ENCODE measurements around the gene MEX3B.
"Not testable (repeated sequence)": the region's sequence is repeated elsewhere in the genome, so short reads cannot be mapped to it uniquely, and the experiment has no call there.

MEX3B gene

DNA sequence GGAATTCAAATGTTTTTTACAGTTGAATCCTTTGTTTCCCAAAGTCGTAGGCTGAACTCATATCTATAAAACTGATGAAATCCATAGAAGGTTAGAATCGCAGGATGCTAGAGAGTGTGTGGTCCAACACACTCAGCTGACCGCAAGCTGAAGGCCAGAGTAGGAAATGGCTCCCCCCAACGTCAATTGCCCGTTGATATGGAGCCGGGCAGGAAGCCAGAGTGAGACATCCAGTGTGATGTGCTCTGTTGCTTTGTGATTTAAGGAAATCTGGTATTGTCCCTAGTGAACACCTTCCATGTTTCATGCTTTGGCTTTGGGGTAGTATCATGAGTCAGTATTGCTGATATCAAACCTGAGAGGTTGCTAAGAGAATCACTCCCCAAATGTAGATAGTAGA is 5.8 kb upstream of the MEX3B start:
- DNase-seq: peak in 8 of 56 donors; percentile 3 to 26 (median 11)

DNA sequence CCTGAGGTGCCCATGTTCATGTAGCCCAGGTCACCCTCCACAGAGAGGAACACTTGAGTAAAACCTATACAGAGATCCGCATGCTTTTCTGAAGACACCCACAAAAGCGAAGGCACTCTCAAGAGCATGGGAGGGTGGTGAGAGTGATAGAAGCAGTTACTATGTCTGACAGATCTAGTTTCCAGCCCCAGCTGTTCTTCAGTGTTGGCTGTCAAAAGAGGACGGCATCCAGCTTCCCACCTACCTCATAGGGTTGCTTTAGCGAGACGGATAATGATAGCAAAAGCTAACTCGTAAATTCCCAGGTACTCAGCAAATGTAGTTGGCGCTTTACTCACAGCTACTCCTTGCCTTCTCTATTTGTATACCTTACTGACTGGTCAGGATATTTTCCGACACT is 3.0 kb upstream of the MEX3B start:
- no peak for DNase-seq

DNA sequence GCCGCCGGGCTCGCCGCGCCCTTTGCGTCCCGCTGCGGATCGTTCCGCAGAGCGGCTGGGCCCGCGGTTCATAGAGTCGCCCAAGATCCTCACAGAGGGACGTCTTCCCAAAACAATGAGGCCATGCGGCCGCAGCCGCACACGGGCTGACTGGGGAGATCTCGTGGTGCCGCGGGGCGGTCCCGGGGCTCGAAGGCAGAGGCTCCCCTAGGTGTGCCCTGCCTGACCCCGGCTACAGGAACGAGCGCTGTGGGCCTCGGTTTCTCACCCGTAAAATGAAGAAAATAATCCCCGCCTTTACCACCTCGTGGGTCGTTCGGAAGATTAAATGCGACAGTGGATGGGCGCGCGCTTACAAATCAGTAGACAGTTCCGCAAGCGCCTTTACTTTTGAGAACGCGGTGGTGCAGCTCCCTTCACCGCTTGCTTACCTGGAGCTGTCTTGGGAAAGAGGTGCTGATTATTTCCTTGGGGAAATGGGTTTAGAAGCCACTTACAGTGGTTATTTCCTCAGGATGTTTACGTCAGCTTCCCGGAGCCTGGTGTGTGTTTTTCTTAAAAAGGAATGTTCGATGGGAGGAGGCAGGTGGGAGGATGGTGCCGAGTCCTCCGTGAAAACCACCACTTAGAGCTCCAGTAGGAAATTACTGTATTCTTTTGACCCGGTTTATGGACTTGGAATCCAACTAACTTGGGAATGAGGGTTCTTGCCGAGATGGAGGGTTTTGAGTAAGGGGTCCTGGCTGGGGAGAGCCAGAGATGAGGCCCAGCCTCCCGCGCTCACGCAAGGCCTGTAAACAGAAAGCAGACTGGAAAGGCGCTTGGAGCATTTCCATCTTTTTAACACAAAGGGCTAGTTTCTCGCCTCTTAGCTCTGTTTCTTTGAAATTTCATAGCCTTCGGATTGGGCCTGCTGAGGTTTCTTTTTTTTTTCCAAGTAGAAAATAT is 1.9 kb upstream of the MEX3B start:
- peak in 10 of 56 donors; percentile 24 to 70 (median 51) for DNase-seq

DNA sequence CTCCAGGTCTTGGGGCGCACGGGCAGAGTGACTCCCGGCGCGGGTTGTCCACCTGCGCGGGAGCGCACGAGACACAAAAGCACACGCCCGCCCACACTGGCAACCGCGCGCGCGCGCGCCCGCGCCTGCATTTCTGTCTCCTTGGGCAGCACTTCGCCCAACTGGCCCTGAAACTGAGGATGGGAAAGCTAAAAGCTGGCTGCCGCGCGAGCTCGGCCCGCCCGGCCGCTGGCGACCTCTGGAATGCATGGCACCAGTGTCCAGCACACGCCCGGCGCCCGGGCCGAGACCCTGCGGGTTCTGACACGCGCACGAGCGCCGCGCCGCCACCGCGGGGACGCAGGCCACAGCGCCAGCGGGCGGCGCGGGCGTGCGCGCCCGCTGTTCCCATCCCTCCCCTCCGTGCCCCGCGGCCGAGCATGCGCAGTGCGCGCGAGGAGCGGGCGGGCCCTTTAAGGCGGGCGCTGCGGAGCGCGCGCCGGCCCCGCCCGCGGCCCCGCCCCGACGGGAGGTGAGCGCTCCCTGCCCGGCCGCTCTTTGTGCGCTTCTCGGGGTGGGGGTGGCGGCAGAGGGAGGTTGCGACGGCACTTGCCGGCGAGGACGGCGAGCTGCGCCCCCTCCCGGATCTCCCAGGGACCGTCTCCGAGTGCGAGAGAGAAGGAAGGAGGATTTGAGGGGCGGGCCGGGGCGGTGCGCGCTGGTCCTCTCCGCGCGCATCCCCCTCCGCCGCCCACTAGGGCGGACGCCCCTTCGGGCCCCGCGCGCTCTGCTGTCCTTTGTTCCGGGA is 1.0 kb upstream of the MEX3B start:
- DNase-seq: peak; percentile 19 to 90 (median 80)

DNA sequence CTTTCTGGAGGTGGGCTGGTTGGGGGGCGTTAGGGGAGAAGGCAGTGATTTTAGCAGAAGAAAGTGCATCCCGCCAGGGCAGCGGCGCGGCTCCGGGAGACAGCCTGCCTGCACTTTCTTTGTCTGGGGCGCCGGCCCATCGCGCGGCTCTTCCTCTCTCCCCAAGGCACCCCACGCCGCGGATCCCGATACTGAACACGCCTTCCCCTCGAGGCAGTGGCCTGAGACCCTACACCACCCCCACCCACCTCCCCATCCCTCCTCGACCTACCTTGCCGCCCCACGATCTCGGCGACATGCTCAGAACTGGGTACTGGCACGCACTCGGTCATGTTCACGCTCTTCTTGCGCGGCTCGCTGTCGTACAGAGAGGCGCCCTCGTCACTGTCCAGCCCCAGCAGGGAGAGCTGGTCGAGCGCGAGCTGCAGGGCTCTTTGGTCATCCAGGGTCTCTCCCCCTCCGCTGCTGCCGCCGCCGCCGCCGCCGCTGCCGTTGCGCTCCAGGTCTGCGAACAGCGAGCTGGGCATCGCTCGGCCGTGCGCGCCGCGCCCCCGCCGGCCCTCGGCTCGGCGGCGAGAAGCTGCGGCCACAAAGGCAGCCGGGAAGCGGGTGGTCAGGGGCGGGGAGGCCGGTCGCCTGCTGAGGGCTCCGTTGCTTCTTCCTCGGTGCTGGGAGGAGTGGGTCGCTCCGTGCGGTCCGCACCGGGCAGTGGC is 483 bp downstream of the MEX3B start:
- DNase-seq: peak in 34 of 56 donors; percentile 22 to 74 (median 51)

DNA sequence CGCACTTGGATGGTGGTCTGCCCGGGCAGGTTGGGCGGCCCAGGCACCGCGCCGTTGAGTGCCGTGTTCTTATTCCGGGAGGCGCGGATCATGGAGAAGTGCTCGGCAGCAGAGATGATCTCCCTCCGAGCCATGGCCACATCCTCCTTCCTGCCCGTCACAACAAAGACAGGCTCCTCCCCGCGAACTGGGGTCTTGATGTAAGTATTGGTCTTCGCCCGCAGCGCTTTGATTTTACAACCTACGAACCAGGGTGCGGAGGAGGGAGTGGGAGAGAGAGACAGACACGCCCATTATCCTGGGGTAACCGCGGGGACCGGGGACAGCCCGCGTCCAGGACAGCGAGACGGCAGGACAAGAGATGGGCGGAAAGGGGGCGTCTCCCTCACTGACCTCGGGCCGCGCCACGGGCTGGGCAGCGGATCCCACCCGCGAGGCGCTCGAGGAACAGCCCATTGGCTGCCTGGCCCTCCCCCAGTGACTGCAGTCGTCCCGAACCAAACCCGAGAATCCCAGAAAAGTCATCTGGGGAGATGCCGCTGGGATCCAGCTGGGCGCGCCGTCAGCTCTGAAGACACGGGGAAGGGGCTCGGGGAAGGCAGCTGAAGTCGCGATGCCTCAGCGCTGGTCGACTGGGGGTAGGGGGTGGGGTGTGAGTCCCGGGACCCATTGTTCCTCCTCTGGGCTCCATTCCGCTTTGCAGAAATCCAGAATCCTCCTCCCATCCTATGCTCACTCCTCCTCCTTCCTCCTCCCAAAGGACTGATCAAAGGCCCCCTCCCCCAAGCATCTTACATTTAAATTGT is 1.2 kb downstream of the MEX3B start:
- DNase-seq: peak in 29 of 56 donors; percentile 13 to 69 (median 43)

DNA sequence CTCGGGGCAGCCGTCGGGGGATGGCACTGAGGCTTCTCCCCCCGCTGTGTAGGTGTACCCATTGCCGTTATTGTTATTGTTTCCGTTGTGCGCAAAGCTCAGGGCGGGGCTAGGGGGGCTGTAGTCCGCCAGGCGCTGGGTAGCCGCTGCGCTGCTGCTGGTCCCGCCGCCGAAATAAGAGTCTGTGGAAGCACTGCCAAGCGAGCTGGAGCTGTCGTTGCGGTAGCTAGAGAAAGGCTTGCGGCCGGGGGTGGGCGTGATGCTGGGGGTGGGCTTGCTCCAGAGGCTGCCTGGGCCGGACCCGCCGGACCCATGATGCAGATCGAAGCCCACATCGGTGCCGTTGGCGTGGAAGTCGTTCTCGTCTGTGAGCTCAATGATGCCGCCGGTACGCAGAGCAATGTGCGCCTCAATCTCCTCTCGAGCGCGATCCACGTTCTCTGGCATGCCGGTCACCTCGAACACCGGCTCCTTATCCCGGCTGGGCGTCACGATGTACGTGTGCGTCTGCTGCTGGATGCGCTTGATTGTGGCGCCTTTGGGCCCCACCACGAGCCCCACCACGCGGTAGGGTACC is 1.9 kb downstream of the MEX3B start:
- peak in 1 of 56 donors; percentile 41 for DNase-seq

DNA sequence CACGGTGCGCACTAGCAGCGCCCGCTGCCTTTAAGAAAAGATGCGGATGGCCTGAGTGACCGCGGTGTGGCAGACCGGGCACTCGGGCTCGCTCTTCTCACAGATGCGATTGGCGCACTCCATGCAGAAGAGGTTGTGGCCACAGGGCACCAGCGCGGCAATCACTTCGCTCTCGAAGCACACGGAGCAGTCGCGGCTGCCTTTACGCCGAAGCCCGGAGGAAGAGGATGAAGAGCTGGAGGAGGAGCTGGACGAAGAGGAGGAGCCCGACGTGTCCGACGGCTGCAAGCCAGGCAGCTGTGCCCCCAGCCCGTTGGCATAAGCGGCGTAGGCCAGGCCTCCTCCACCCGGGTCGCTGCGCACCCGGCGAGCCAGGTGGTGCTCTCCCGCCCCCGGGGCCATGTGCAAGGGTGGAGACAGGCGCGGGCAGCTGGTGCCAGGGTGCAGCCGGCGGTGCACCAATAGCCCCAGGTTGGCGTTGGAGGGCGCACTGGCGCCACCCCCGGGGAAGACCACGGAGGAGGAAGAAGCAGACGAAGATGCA is 2.6 kb downstream of the MEX3B start:
- peak in 1 of 56 donors; percentile 12 for DNase-seq

DNA sequence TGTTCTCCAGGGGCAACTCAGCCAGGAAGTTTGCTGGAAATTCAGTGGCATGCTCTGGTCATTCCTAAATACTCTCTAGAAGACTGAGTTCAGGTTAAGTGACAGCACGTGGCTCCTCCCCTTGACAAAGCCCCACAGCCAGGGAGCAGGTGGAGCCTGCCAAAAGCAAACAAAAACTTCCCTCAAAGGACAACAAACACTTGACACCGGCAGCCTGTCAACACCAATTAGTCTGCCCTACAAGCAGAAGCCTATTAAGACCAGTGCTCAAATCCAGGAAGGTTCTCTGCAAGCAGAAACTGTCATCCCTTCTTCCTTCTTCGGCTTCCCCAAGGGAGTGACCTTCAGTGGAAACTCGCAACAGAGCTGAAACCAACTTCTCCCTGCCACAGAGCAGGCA is 5.0 kb downstream of the MEX3B start:
- peak in 4 of 56 donors; percentile 5 to 19 (median 8) for DNase-seq

DNA sequence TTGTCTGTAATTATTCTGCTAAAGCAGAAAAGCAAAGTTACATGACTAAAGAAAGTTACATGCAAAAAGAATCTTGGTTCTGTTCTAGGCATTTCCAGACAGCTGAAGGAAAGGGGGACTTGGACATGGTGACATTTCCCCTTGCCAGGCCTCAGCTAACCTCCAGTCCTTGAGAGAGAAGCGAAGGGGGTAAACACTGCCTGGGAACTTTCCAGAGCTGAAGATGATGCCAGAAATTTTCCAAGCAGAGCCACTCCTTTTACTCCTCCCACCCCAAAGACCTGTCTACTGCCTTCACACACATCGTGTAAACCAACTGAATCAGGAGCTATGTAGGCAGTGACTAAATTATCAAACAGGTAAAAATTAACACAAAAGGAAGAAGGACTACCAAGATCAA is 5.4 kb downstream of the MEX3B start:
- no peak for DNase-seq

DNA sequence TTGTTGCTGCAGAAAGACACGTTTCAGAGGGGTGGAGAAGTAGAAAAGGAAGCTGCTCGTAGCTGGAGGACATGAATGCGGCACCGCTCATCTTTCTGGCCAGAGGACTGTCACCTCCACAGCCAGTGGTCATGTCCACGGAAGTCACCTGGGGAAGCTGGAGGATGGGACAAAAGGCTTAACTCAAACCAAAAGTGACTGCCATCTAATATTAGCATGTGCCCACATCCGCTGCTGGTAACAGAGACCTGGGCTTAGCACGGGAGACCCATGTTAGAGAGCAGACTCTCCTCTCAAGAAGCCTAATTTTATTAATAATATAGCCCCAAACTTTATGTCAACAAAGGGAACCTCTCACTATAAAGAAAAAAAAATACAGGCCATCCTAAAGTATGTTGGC is 5.9 kb downstream of the MEX3B start:
- no peak for DNase-seq

DNA sequence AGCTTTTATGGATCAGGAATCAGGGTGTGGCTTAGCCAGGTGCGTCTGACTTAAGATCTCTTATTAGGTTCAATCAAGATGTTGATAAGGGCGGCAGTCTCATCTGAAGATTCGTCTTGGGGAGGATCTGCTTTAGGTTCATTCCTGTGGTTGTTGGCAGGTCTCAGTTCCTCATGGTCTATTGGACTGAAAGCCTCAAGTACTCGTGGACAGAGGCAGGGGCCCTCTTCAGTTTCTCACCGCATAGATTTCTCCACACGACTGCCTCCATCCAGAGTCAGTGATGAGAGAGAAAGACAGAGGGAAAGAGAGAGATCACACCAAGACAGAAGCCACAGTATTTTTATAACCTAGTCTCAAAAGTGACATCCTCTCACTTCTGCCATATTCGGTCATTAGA is 9.4 kb downstream of the MEX3B start:
- no peak for DNase-seq

DNA sequence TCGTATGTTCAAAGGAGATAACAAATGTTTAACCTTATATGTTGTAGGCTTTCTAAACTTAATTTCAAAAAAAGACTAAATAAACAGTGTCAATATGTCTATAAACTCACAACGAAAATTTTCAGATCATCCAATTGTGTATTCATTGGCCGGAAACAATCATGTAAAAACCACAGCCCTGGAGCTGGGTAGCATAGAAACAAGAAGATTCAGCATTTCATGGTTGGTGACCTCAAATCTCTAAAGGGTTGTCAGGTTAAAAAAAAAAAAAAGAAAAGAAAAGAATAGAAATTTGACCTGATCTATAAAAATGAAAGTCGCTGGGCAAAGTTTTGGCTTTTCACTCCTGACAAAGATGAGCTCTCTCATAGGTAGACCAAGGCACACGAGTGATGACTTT is 13.9 kb downstream of the MEX3B start:
- DNase-seq: no peak

DNA sequence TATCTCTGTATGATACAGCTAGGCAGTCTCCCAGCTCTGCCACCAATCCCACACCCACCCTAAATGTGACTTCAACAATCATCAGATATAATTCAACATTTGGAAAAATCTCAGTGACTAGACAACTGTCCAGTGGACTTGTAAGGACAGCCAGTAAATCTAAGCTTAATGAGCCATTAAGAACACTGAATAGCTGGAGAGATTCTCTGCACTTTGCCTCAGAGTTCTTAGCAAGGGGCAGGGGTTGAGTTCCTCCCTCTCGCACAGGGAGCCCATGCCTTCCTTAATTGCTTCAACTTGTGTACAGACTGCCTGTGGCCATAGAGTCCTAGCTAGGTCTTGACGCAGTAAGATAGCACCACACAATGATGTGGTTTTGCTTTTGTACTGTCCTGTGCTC is 15.6 kb downstream of the MEX3B start:
- no peak for DNase-seq

DNA sequence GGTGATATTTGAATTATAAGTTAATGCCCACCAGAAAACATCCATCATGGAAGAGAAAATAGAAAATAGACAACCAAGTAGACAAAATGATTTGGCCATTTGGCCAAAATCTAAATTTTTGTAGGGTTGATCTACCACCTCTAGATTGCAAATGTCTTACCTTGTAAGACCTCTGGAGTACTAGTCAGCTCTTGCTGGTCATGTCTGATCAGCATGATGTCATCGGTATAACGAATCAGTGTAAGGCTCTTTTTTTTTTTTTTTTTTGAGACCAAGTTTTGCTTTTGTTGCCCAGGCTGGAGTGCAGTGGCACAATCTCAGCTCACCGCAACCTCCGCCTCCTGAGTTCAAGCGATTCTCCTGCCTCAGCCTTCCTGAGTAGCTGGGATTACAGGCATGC is 17.7 kb downstream of the MEX3B start:
- DNase-seq: not testable (repeated sequence)

DNA sequence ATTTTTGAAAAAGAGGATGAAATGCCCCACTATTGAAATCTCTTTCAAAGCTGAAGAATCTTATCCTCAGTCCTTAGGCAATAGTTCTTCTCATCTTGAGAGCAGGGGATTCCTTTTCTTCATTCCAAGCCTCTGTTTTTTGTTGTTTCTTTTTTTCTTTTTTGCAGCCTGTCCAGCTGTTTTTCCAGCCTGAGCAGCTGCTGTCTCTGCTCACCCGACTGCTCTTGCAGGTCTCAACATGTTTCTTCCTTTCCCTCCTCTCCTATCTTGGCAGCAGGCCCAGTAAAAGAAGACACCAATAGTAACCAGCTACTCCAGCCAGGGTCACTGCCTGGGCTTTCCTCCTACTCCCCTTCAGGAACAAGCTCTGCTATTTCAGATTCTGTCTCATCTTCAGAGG is 23.8 kb downstream of the MEX3B start:
- no peak for DNase-seq

DNA sequence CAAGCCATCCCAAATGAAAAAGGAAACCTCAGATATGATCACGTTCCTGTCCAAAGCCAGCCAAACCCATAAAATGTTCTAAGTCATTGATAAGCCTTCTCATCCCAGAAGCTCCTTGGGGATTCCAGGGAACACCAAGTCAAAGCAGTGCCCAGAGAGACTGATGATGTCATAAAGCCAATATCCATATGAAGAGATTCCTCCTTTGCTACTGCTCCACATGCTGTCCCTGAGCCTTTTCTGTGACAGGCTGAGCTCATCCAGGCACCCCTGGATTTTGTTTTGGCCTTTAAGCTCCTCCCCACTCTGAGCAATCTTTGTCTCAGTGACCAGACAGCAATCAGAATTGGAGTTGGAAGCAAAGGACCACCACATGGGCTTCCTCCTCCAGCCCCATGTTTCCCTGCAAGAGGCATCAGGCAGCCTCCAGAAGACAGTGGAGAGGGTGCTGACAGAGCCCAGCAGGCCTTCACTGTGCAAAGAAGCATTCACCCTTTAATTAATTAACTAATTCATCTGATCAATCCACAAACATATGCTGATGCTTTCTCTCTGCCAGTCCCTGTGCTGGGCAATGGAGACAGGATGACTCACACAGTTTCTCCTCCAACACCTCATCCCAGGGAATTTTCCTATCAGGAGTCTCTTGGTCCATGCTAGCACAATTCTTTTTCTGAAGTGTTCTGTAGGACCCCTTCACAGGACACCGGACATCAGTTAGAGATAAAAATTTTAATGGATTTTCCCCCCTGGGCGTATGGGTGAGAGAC is 25.0 kb downstream of the MEX3B start:
- DNase-seq: peak in 1 of 56 donors; percentile 2

DNA sequence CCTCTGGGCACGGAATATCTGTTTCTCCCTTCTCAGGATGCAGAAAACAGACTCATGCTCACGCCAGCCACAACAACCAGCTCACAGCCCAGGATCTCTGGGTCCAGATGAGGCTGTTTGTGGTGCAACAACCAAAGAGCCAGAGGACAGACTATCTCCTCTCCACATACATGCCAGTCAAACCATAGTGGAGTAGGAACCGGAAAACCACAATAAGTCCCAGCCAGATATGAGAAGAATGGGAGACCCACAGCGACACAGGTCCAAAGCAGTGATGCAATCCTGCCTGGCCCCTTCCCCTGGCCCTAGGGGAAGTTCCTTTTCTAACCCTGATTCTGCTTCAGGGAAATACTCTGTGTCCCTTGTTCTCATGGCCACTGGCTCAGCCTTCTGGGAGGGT is 27.6 kb downstream of the MEX3B start:
- no peak for DNase-seq

DNA sequence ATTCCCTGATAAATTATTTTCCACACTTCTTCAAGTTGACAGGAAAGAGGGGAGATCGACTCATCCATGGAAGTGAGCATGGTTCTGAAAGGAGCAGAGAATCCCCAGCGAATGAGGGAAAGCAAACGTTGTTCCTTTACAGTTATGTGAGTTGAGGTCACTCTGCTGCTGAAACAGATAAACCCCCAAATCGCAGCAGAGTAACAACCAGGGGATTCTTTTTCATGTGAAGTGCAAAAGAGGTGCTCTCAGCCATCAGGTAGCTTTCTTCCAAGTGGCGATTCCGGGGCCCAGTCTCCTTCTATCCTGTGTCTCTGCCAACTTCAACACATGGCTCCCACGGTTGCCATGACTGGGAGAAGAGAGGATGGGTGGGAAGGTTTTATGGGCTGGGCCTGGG is 28.2 kb downstream of the MEX3B start:
- no peak for DNase-seq

All from amygdala (tissue), 56 donors.